H1 (cell line): Measurements from ENCODE around the gene TMEM51. TPM values are rescaled to one million over a fixed set of nuclear protein-coding genes. Genes with fewer than 3 reads are reported as not detected.

Experiments used
- CTCF ChIA-PET: fragments of 300-600 bp; sonication (Branson Sonifier 250); formaldehyde crosslinking; loops from one replicate; lab custom pipeline; 2021; ENCODE audit not compliant: partially characterized antibody; lab: Charles Lee
- POLR2A ChIA-PET: fragments of 300-600 bp; sonication (Branson Sonifier 250); formaldehyde crosslinking; loops from one replicate; lab custom pipeline; 2021; ENCODE audit warnings: inconsistent platforms; ENCODE audit not compliant: partially characterized antibody; lab: Charles Lee
- DNase-seq, 2 experiments: peaks; one replicate each; pipeline versions ENCODE4 v3.0.0 to v3.0.0-alpha.2; 2010 to 2022; ENCODE audit warnings: low spot score in 2 of 2, low read depth in 1 of 2, mixed read lengths in 1 of 2
- FAIRE-seq: peaks from 2 replicates; lab custom pipeline; 2011; peaks lifted over from hg19 to GRCh38; lab: Jason Lieb, UNC
- H2AFZ ChIP-seq: 2 replicates; pipeline ENCODE4 v1.8.1; 2012; ENCODE audit warnings: low read length, inconsistent platforms
- H2AK5ac ChIP-seq: 2 replicates; pipeline ENCODE4 v1.6.1; 2013; ENCODE audit warnings: low read depth, low read length
- H2BK120ac ChIP-seq: replicated peaks from 2 replicates; pipeline ENCODE3; 2013; ENCODE audit warnings: low read depth, low read length, inconsistent platforms
- H2BK12ac ChIP-seq: 2 replicates; pipeline ENCODE4 v1.6.1; 2013; ENCODE audit warnings: low read depth, low read length
- H2BK15ac ChIP-seq: 2 replicates; pipeline ENCODE4 v1.6.1; 2013; ENCODE audit warnings: low read length
- H2BK20ac ChIP-seq: 2 replicates; pipeline ENCODE4 v1.6.1; 2013; ENCODE audit warnings: low read length
- H2BK5ac ChIP-seq: 2 replicates; pipeline ENCODE4 v1.6.1; 2013; ENCODE audit warnings: low read depth, low read length
- H3K14ac ChIP-seq: 2 replicates; pipeline ENCODE4 v1.6.1; 2013; ENCODE audit warnings: inconsistent platforms; ENCODE audit not compliant: insufficient read length
- H3K18ac ChIP-seq: 2 replicates; pipeline ENCODE4 v1.6.1; 2013; ENCODE audit warnings: low read length; ENCODE audit errors: extremely low read depth
- H3K23ac ChIP-seq: 2 replicates; pipeline ENCODE4 v1.6.1; 2013; ENCODE audit warnings: inconsistent platforms; ENCODE audit not compliant: insufficient read length
- H3K23me2 ChIP-seq: 2 replicates; pipeline ENCODE4 v1.6.1; 2013; ENCODE audit warnings: low read depth, low read length
- H3K27ac ChIP-seq: 2 replicates; pipeline ENCODE4 v1.6.1; 2011; ENCODE audit warnings: low read depth, low read length, inconsistent platforms
- H3K27me3 ChIP-seq, 4 experiments: replicated peaks in 1 of 4; 1 replicate in 1 of 4; 2 replicates in 3 of 4; pipeline versions ENCODE4 v1.6.1 to v1.8.1; 2011 to 2013; ENCODE audit warnings: low read length in 3 of 4, mild to moderate bottlenecking in 3 of 4, inconsistent platforms in 2 of 4, mixed read lengths in 2 of 4, moderate library complexity in 1 of 4; ENCODE audit not compliant: control insufficient read depth in 3 of 4, insufficient read depth in 3 of 4; ENCODE audit errors: extremely low read depth in 1 of 4
- H3K36me3 ChIP-seq, 4 experiments: 2 replicates each; pipeline versions ENCODE4 v1.6.1 to v1.8.1; 2011 to 2013; ENCODE audit warnings: mild to moderate bottlenecking in 4 of 4, low read length in 3 of 4, moderate library complexity in 2 of 4, control low read depth in 1 of 4, inconsistent platforms in 1 of 4; ENCODE audit not compliant: insufficient read depth in 4 of 4, control insufficient read depth in 2 of 4
- H3K4ac ChIP-seq: replicated peaks from 2 replicates; pipeline ENCODE3; 2013; ENCODE audit warnings: low read length, low read depth, mixed read lengths, inconsistent platforms; ENCODE audit not compliant: insufficient read length
- H3K4me1 ChIP-seq, 4 experiments: replicated peaks in 1 of 4; 1 replicate in 1 of 4; 2 replicates in 3 of 4; pipeline versions ENCODE4 v1.6.1 to v1.8.1; 2011 to 2013; ENCODE audit warnings: low read length in 3 of 4, inconsistent platforms in 2 of 4, mixed read lengths in 1 of 4; ENCODE audit not compliant: insufficient read depth in 4 of 4, control insufficient read depth in 3 of 4
- H3K4me2 ChIP-seq, 2 experiments: 2 replicates each; pipeline versions ENCODE4 v1.6.1 to v1.8.1; 2011 to 2013; ENCODE audit warnings: low read depth in 2 of 2, low read length in 2 of 2, control low read depth in 1 of 2, inconsistent platforms in 1 of 2, mild to moderate bottlenecking in 1 of 2; ENCODE audit not compliant: insufficient read depth in 1 of 2
- H3K4me3 ChIP-seq, 4 experiments: fragments of 200-600, 300-600 bp in 1 of 4; sonication (generic), shearing (Covaris generic), sonication (Bioruptor Twin) in 1 of 4; 2 replicates each; pipeline versions ENCODE4 v1.5.1 to v1.8.1; 2011 to 2016; ENCODE audit warnings: low read length in 4 of 4, low read depth in 3 of 4, control low read depth in 2 of 4, inconsistent platforms in 2 of 4, mild to moderate bottlenecking in 2 of 4, mixed read lengths in 1 of 4, moderate library complexity in 1 of 4; ENCODE audit not compliant: insufficient read depth in 2 of 4; ENCODE audit errors: extremely low read depth in 1 of 4
- H3K56ac ChIP-seq: replicated peaks from 2 replicates; pipeline ENCODE3; 2013; ENCODE audit warnings: low read depth, mild to moderate bottlenecking, mixed read lengths, low read length, inconsistent platforms; ENCODE audit not compliant: insufficient read length
- H3K79me1 ChIP-seq: 2 replicates; pipeline ENCODE4 v1.6.1; 2013; ENCODE audit warnings: low read depth, low read length, control low read depth
- H3K79me2 ChIP-seq, 2 experiments: 2 replicates each; pipeline versions ENCODE4 v1.6.1 to v1.8.1; 2012 to 2013; ENCODE audit warnings: low read length in 2 of 2, mild to moderate bottlenecking in 2 of 2, inconsistent platforms in 1 of 2; ENCODE audit not compliant: insufficient read depth in 2 of 2, control insufficient read depth in 1 of 2
- H3K9ac ChIP-seq, 4 experiments: replicated peaks in 1 of 4; 1 replicate in 1 of 4; 2 replicates in 3 of 4; pipeline versions ENCODE4 v1.6.1 to v1.8.1; 2011 to 2013; ENCODE audit warnings: low read depth in 3 of 4, low read length in 3 of 4, control low read depth in 2 of 4, mild to moderate bottlenecking in 2 of 4, moderate library complexity in 2 of 4, inconsistent platforms in 1 of 4; ENCODE audit errors: extremely low read depth in 1 of 4
- H3K9me3 ChIP-seq, 2 experiments: 2 replicates each; pipeline versions ENCODE4 v1.6.1 to v1.8.1; 2012 to 2013; ENCODE audit warnings: mild to moderate bottlenecking in 2 of 2, moderate library complexity in 2 of 2, control low read depth in 1 of 2, inconsistent platforms in 1 of 2, low read depth in 1 of 2, low read length in 1 of 2, mixed read lengths in 1 of 2; ENCODE audit not compliant: insufficient read depth in 2 of 2
- H4K20me1 ChIP-seq, 2 experiments: replicated peaks in 1 of 2; 2 replicates each; pipeline versions ENCODE3 to v1.8.1; 2011 to 2013; ENCODE audit warnings: inconsistent platforms in 2 of 2, low read length in 2 of 2, mild to moderate bottlenecking in 1 of 2; ENCODE audit not compliant: insufficient read depth in 2 of 2, control insufficient read depth in 1 of 2
- H4K5ac ChIP-seq: 2 replicates; pipeline ENCODE4 v1.6.1; 2013; ENCODE audit warnings: low read length, low read depth, mixed read lengths, inconsistent platforms; ENCODE audit not compliant: insufficient read length
- H4K8ac ChIP-seq: 2 replicates; pipeline ENCODE4 v1.8.0; 2013; ENCODE audit warnings: mild to moderate bottlenecking, moderate library complexity, low read length, inconsistent platforms; ENCODE audit not compliant: insufficient read depth; ENCODE audit errors: extremely low read depth
- H4K91ac ChIP-seq: replicated peaks from 2 replicates; pipeline ENCODE3; 2013; ENCODE audit warnings: low read length, mixed read lengths, inconsistent platforms; ENCODE audit not compliant: insufficient read length
- KDM1A ChIP-seq: fragments of 200-600, 300-600 bp; sonication (generic); IDR thresholded peaks from 2 replicates; pipeline ENCODE4 v1.7.1; 2016; ENCODE audit warnings: mild to moderate bottlenecking, low read length, borderline replicate concordance
- YY1 ChIP-seq: IDR thresholded peaks from 2 replicates; pipeline ENCODE4 v1.6.1; 2011; ENCODE audit warnings: low read depth, mild to moderate bottlenecking, low read length
- WGBS, 2 experiments: shearing (Covaris generic) in 1 of 2; methylation state at CpG; one replicate each; pipeline versions ENCODE4 v1.1.6 to v1.1.7; 2013 to 2015; ENCODE audit warnings: low lambda C conversion rate in 2 of 2, mixed read lengths in 2 of 2, inconsistent platforms in 1 of 2, low coverage in 1 of 2, missing lambda C conversion rate in 1 of 2; ENCODE audit not compliant: insufficient replicate concordance in 2 of 2, insufficient coverage in 1 of 2, insufficient read length in 1 of 2; ENCODE audit errors: extremely low coverage in 1 of 2, missing lambda C conversion rate in 1 of 2; 5-methylcytosine and 5-hydroxymethylcytosine counted together
- polyA plus RNA-seq, 7 experiments: library from polyadenylated mRNA; depleted of rRNA in 3 of 7; stranded (reverse) in 5 of 7; unstranded in 2 of 7; fragments of >200 nt in 5 of 7; fragments of 200-250 nt in 2 of 7; gene quantifications; 1 replicate in 5 of 7; 2 replicates in 1 of 7; 4 replicates in 1 of 7; pipeline versions ENCODE4 v1.2.1 to v1.2.3, GENCODE V29; 2011 to 2013; ENCODE audit warnings: missing spikeins in 2 of 7, mixed read lengths in 2 of 7
- total RNA-seq: library from RNA; stranded (reverse); fragmentation: NEBNext Ultra II Directional; extraction: Animal tissue kit (Norgen Biotek cat#: 25700); gene quantifications from 2 replicates; pipeline ENCODE4 v1.2.1, GENCODE V29; 2021

Gene TMEM51
- total and polyA plus RNA-seq, 2 of the 8 experiments (the other 6 are each of a cell fraction or from before 2014, with no cell fraction given): 9.9 to 10.7 TPM

- Histone ChIP-seq H3K56ac (no peak overlapping the region), H2BK12ac (no peak overlapping the region), H3K9ac (no peak overlapping the region), H3K9me3 (no peaks in the 10 kb centered on the region), H3K4me3 (no peak overlapping the region), H3K79me1 (no peaks in the 10 kb centered on the region), H3K23ac (no peak overlapping the region), H3K36me3 (no peaks in the 10 kb centered on the region), H4K91ac (no peak overlapping the region), H4K8ac (no peak overlapping the region), H3K4me2 (no peak overlapping the region), H2AFZ (no peak overlapping the region), H3K79me2 (no peaks in the 10 kb centered on the region), H2BK20ac (no peak overlapping the region), H2BK15ac (no peak overlapping the region), H3K27ac (no peak overlapping the region), H3K14ac (no peak overlapping the region), H2BK120ac (no peak overlapping the region), H2BK5ac (no peak overlapping the region), H3K4me1 (peaks cover 0 to 10% (median 2%) of the 10 kb centered on the region in 4 experiments; a peak in 5 of 7 replicates), H3K27me3 (no peaks in the 10 kb centered on the region), H3K4ac (no peak overlapping the region), H4K20me1 (no peaks in the 10 kb centered on the region), H4K5ac (no peak overlapping the region), H2AK5ac (no peak overlapping the region), H3K23me2 (peaks cover 3% of the 10 kb centered on the region; the same call in 1 of the 2 replicates), H3K18ac (no peak overlapping the region)
- DNase-seq (no peak), FAIRE-seq (no peak)
- POLR2A ChIA-PET: no interaction called here
- TF ChIP-seq YY1 (no peak), KDM1A (peak; percentile 45; the same call in 1 of the 2 replicates)
- 92% methylated on average over 7 of the region's 7 CpGs; no CpG with 5 or more reads in 1 of the 2 experiments for WGBS, 2 experiments
- CTCF ChIA-PET: interaction anchor here (0.6 to 0.9 kb wide), 3 partner anchors 11 to 296 kb away, joined by 3 read pairs; no protein-coding TSS in a partner anchor
These were observed 89.2 kb downstream of the TMEM51 start for GRCh38 chr1:15242766-15243165.
